Umbilical cord (tissue), 2 donors: ENCODE data around the gene S100A11. TPM values are rescaled to one million over a fixed set of nuclear protein-coding genes. Genes with fewer than 3 reads are reported as not detected.

Source experiments
- DNase-seq: peaks from one replicate; pipeline ENCODE4 v3.0.0-alpha.2; 2015; ENCODE audit warnings: low spot score
- total RNA-seq: library from RNA; depleted of rRNA; stranded (reverse); fragments of >200 nt; gene quantifications from one replicate; pipeline ENCODE4 v1.2.3, GENCODE V29; 2014; ENCODE audit warnings: low replicate concordance; ENCODE audit not compliant: insufficient read depth

The S100A11 gene
- total RNA-seq, 1 donor from 2014 or later, result 29.1 TPM

DNA sequence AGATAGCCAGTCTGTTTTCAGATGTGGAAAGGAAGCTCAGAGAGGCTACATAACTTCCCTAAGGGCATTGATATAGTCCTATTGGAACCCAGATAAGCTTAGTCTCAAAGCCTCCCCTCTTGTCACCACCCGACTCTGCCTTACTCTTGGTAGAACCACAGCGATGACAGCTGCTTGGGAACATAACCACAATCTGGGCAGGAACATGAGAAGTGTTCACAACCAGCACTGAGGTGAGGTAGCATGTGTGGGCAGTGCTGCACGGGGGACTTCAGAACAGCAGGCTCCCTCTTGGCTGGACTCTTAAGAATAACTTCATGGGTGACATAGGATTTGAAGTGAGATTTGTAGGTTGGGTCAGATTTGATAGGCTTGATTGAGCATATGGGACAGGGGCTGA is 33.8 kb downstream of the S100A11 start:
- no peak for DNase-seq

DNA sequence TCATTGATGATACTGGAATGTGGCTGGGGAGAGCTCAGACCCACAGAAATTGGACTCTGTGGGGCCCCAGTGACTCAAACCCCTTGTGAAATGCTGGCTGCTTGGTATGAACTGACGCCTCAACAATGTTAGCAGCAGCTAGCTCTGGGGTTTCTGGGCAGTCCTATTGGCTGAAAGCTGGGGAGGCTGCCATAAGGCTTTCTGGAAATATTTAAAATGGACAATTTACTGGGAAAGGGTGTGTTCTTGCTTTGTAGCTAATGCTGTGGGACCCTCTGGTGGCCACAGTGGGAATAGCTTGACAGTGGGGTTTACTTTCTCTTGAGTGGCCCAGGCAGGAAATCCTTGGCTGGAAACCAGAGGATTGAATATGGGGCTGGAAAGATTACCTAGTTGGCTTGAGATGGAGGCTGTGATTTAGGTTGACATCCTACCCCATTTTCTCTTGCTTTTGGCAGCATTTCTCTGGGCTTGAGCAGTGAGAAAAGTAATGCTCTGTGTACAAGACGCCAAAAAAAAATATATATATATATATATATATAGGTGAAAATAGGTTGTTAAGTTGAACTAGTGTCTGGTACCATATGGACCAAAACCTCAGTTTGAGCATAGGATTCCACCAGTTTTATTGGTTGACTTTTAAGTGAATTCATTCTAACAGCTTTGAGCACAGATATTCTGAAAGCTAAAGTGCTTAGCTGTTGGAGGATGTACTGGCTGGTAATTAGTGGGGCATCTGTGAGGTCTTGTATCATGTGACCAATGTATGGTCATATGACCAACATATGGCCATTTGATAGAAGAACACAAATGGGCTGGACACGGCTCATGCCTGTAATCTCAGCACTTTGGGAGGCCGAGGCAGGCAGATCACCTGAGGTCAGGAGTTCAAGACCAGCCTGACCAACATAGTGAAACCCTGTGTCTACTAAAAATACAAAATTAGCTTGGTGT is 34.9 kb downstream of the S100A11 start:
- DNase-seq, result peak; percentile 97

DNA sequence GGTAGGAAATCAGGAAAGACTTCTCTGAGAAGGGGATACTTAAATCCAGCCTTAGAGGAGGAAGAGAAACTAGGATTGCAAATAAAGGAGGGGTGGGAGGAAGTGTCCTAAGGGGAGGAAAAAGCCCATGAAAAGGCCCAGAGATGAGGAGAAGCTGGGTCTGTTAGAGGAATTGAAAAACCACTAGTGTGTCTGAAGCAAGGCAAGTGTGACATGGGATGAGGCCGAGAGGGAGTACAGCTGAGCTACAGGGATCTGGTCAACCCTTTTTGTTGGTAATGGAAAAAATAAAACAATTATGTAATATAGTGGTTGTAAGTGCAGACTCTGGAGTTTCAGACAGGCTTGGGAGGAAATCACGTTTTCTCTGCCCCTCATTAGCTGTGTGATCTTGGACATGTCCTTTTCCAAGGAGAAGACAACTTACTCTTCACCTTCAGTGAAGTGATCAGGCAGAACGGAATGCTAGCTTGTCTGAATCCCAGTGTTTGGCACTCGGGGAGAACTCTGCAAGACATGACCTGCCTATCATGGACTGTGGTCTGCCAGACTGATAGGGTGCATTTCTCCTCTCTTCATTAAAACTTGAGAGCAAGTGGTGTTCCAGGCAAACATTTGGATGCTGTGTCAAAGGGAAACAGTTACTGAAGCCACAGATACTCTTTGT is 35.7 kb downstream of the S100A11 start:
- peak; percentile 21 for DNase-seq

DNA sequence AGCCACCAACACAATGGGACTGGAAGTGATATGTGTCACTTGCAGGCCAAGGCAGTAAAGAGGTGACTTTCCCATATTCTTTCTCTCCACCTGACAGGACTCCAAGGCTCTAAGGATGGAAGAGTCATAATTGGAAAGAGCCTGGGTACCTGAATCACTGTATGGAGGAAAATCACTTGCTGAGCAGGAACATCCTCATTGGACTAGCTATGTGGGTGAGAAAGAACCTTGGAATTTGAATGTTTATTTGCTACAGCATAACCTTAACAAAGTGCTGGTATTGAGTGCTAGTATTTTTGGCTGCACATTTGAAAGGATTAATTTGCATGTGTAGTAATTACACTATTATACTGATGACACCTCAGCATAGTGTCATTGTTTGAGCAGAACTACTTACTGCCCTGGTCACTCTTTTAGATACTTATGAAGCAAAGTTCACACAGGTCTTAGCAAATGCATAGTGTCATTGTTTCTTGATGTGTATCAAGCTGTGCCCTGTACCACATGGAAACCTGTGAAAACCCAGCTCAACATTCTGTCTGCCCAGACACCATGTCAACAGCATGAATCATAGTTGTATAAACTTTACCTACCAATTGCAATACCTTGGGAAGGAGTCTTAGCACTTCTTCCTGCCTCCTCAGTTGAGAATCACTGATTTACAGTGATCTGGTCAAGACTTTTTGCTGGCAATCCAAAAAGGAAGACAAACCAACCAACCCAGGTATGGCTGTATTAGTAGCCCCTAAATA is 38.0 kb downstream of the S100A11 start:
- DNase-seq, result no peak

DNA sequence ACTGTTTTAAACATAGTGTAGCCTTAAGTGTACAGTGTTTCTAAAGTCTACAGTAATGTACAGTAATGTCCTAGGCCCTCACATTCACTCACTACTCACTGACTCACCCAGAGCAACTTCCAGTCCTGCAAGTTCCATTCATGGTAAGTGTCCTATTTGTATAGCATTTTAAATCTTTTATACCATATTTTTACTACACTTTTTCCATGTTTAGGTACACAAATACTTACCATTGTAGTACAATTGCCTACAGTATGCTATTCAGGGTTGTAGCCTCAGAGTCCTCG is 39.6 kb downstream of the S100A11 start:
- no peak for DNase-seq

DNA sequence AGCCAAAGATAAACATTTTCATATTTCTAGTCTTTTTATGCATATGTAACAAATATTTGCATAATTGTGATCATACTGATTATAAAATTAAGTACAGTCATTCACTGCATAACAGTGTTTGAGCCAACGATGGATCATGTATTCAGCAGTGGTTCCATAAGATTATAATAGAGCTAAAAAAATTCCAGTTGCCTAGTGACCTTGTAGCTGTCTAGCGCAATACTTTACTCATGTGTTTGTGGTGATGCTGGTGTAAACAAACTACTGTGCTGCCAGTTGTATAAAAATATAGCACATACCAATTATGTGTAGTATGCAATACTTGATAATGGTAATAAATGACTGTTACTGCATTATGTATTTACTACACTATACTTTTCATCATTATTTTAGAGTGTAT is 41.0 kb downstream of the S100A11 start:
- no peak for DNase-seq

DNA sequence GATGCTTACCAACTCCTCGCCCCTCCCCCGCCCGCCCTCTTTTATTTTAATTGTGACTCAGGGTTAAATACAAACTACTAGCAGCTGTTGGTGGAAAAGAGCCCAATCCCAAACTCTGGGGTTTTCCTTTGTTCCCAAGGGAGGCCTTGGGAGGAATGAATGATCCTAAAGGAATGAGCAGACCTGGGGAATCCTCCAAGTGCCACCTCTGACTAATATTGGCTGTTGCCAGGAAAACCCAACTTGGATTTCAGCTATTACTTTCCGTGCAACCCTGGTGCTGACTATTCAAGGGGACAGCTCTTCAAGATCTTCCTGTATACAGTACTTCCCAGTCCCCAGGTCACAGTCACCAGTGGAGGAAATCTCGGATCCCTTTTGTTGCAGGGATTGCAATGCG is 41.8 kb downstream of the S100A11 start:
- no peak for DNase-seq

DNA sequence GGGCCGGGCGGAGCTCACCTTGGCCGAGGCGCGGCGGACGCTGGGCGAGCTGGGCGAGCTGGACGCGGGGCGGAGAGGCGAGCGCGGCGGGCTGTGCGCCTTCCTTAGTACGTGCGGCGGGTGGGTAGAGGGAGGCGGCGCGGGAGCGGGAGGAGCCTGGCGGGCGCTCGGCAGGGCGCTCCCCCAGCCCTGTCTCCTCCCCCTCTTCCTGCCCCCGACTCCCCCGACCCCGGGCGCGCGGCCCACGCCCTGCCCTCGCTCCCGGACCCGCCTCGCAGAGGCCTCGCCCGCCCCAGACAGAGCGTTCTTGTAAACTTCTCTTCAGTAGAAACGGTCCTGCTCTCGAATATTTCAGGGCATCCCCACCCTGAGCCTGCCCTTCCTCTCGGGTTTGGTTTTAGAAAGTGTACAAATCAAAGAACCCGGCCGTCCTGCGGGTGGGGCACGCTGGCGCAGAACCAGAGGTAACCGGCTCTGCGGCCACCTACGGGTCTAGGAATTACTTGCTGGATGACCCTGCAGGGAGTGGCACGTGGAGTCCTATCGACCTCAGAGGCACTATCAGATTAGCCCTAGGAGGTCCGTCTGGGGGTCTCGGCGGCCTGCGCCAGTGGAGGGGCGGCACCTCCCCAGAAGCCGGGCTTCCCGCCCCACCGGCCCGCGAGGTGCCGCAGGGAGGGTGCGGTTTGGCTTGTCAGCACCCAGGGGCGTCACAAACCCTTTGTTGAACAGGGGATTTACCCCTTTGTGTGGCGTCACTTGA is 42.9 kb downstream of the S100A11 start, which contains the start of gene S100A10:
S100A10 (minus strand) TSS at position 126 of the 763 bp plus-strand sequence. CDS start 7,629 bp downstream, outside the sequence.
- DNase-seq, result peak; percentile 92

DNA sequence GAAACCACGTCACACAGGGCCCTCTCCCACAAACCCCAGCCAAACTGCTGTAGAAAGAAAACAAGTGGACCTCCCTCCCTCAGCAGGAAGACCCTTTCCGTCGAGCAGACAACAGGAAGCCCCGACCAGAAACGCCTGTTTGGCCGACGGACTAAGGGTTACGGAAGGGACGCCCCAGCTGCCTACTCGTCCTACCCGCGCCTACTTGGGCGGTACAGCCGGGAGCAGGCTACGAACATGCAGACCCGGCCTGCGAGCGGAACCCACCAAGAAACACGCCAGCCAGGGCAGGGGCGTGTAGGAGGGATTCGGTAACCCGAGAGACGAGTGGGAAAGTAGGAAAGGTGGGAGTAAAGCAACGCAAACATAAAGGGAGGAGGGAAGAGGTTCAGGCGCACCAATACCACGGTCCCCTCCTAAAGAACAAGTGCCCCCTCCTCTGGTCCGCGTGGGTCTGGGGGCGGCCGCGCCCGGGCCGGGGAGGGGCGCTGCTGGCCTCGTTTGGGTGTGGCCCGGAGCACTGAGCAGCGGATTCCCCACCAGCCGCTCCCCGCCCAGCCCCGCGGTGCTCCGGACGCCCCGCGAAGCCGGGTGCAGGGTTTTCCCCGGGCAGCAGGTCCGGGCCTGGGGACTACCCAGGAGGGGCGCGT is 43.6 kb downstream of the S100A11 start:
- DNase-seq, result peak; percentile 54

DNA sequence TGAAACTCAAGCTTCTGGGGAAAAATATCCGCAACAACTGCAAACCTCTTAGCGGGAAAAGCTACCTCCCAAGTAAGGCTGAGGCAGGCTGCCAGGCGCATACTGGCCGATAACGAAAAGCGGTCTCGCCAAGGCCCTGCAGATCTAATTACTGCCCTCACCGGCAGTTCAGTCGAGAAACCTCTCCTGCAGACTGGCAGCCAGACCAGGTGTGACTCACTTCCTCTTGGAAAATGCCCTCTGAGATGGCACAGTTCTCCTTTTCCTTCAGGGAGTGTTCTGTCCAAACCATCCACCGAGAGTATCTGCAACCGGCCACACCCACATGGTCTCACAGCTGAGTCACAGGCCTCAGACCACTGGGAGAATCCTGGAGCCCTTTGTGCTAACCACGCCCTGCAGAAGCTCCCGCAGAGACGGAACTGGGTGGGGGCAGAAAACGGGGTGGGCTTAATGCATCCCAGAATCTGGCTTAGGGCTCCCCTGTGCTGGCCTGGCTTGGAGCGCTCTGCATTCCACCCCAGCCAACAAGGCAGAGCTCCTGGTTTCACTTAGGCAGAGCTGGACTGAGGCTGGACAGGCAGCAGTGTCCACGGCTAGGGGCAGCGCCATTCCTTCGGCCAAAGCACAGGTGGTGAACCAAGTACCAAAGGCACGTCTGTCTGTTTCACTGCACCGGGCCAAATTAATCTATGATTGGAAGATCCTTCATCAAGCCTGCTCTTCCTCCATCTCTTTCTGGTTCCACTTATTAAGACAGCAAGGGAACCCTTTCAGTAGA is 44.3 kb downstream of the S100A11 start:
- DNase-seq, result peak; percentile 97

DNA sequence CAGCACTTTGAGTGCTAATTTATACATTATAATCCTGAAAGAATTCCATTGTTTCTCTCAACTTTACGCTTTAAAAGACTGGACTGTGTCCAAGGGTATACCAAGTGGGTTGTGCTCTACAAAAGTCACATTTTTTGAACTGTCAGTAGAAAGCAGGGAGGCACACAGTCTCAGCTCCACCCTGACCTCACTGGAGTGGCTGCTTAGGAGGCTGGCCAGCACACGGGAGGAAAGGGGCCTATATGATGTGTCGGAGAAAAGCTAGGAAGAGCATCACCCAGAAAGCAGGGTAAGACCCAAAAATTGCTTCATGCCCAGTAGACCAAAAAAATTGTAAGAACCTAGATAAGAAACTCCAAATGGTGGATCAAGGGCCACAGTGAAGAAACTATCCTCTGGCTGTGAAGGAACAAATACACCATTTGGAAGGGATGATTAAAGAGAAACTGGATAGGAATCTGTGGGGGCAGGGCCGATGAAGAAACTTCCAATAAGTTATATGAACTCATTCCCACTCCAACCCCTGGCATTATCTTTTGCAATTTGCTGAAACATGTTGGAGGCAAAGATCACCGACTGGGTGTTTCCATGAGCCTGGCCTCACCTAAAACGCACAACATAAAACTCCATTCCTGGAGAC is 45.0 kb downstream of the S100A11 start:
- DNase-seq, result peak; percentile 60

DNA sequence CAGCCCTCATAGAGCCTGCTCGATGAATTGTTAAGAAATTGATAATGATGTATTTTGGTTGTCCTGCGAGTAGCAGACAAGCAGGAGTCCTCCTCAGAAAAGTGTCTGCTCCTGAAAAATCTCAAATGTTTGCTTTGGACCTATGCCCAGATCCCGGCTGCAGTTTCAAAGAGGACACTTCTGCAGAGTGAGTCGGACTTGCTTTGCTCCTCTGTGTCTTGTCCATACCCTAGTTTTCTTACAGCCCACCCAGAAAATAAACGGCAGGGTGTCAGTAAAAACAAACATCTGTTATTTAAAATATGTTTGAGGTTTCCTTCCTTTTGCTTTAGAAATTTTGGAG is 46.0 kb downstream of the S100A11 start:
- peak; percentile 90 for DNase-seq

DNA sequence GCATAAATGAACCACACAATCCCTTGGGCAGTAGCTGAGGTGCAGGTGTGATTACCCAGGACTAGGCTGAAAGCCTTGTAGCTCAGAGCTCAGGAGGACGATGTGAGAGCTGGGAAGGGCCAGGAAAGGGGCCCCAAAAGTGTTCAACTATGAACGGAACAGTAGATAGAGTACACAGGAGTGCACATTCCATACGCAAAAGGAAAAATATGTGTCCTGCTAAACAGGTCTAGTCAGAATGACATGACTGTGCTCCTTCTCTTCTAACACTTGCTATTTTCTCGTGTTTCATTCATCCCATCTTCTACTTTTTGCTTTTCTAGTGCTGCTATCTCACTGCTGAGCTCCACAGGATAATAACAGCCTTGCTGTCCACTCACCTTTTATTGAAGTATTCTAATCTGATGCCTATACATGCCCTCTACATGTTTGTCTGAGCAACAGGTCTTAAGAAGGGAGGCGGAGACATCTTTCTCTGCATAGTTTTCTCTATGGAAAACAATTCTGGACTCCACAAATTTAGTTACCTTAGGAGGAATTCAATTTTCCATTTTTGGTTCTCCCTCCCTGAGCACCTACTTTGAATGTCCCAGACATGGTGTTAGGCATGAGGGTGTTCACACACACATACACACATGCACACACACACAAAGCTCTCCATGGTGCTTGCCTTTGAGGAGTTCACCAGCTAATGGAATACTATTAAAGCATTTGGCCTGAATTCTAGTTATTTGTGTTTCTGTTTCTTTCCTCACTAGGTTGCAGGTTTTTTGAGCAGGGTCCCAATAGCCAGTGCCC is 46.5 kb downstream of the S100A11 start:
- peak; percentile 66 for DNase-seq

DNA sequence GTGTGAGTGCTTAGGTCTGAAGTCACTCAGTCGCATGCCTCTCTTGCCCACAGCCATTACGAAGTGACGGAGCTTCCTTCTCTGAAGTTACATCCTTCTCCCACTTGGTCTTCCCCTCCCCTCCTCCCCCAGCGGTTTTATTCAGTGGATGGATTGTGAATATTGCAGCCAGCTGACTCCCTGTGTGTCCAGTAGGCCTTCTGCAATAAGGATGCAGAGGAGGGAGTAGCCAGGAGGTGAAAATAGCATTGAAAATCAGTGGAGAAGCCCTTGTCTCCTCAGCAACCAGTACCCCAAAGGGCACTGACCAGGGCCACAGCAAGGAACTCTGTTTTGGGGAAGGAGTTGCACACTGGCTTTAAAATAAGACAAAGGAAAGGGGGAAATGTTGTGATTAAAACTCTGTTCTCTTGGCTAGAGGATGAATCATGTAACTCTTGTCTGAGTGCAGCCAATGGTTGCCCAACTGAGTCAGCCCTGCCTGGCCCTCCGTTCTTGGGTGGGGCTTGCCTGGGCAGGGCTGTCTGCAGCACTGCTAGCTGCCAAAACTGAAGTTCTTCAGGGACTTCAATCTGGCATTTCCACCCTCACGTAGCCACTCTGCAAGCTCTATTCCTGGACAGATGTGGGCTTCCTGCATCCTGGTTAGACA is 47.5 kb downstream of the S100A11 start:
- DNase-seq, result peak; percentile 91

DNA sequence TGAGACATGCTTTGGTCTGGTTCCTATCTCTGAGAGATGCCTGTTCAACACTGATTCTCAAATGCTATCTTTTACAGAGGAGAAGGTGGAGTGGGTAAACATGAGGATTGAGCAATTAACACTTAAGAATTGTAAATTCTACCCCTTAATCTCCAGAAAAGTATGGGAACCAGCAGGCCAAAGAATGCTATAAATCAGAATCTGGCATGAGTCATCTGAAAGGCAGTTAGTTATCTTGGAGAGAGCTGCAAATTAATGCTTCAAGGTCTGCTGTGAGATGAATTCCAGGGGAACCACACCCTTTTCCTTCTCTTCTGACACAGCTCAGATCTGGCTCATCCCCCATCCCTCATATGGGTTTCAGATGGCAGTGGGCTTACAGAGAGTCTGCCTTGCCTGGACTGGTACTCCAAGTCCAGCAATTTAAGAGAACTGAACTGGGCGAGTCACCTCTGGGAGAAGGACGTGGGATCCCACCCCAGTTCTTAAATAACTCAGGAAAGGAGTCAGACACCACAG is 48.3 kb downstream of the S100A11 start:
- DNase-seq, result peak; percentile 93

DNA sequence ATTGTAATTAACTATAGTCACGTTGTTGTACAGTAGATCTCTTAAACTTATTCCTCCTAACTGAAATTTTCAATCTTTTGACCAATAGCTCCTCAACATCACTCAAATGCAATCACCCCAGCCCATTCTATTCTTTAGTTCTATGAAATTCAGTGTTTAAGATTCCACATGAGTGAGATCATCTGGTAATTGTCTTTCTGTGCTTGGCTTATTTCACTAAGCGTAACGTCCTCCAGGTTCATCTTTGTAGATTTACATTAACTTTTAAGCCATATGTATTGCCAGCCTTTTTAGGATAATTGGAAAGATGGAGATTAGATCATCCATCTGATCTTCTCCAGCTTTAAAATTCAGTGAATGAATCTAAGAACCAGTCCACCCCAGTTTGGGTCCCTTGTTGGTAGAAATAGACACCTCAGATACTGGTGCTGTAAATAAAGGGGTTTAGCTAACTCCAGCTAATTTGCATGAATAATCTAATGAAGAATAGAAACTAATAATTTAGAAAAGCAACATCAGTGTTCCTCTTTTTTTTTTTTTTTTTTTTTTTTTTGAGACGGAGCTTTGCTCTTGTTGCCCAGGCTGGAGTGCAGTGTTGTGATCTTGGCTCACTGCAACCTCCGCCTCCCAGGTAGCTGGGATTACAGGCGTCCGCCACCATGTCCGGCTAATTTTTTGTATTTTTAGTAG is 50.2 kb downstream of the S100A11 start:
- no peak for DNase-seq

DNA sequence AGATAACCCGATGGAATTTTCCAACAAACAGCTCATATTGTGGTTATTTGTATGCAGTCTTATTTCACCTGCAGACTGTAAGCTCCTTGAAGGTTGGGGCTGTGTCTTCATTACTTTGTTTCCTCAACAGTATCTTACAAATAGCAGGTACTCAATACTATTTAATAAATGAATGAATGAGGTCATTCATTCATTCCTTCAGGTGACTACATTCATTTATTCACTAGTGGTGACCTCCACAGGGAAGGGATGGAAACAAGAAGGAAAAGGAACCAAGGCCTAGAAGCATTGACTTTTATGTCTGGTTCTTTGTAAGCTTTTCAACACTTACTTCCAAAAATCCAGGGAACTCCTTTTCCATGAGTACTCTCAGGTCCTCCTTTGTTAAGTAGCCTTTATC is 51.0 kb downstream of the S100A11 start:
- DNase-seq, result no peak

DNA sequence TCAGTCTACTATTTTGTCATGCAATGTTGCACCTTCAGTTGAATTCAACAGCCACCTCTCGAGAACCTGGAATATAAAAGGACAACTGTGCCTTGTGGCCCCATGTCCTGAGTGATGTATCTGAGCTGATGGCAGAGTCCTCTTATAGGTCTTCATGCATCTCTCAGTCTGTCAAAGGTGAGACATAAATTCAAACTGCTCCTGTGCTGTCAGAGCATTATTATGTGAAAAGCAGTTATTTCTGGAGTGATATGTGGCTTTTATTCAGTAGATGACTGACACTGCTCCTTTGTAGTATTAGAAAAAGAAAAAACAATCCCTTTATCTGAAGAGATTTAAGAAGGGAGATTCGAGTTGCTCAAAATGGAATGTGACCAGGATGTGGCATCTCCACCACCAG is 51.5 kb downstream of the S100A11 start:
- no peak for DNase-seq
